DMS114 treated with DMSO at 0.1 percent for 48 hours (cell line): ENCODE measurements around the gene WDR31.
"Not testable (repeated sequence)": the region's sequence is repeated elsewhere in the genome, so short reads cannot be mapped to it uniquely, and the experiment has no call there.

Source experiments
- DNase-seq: peaks from one replicate; lab custom pipeline; 2025; ENCODE audit not compliant: unreplicated experiment; lab: John Stamatoyannopoulos, UW

The WDR31 gene

GRCh38 chr9:113298924-113299770 lies 40.9 kb downstream of the WDR31 start:
- no peak for DNase-seq

DNA sequence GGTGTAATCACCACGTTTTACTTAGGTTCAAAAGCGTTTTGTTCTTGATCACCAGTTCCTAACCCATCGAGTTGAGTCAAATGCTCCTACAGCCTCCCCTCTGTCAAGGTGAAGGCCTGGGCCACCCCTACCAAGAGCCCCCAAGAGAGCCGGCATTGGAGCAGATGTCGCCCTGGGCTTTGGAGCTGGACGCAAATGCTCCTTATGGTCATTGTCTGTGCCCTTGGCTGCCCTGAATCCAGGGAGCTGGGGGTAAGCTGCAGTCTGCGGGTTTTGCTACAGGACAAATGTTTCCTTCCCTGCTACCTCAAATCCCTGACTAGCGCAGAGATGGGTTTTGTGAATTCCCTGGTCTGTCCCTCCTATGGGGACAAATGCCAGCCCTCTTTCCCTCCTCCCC lies 41.8 kb downstream of the WDR31 start:
- no peak for DNase-seq

- no peak for DNase-seq
Observed at GRCh38 chr9:113296796-113297558, 43.1 kb downstream of the WDR31 start.

DNA sequence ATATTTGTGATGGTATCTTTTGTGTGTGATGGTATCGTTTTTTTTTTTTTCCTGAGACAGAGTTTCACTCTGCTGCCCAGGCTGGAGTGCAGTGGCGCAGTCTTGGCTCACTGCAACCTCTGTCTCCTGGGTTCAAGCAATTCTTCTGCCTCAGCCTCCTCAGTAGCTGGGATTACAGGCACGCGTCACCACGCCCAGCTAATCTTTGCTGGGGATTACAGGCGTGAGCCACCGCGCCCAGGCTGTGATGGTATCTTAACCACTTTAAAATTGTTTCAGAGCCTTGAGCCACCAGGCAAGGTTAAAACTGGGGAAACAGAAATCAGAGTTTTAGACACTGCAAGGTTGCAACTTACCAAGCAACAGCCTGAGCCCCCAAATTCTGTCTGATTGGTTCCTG lies 43.8 kb downstream of the WDR31 start:
- not testable (repeated sequence) for DNase-seq

DNA sequence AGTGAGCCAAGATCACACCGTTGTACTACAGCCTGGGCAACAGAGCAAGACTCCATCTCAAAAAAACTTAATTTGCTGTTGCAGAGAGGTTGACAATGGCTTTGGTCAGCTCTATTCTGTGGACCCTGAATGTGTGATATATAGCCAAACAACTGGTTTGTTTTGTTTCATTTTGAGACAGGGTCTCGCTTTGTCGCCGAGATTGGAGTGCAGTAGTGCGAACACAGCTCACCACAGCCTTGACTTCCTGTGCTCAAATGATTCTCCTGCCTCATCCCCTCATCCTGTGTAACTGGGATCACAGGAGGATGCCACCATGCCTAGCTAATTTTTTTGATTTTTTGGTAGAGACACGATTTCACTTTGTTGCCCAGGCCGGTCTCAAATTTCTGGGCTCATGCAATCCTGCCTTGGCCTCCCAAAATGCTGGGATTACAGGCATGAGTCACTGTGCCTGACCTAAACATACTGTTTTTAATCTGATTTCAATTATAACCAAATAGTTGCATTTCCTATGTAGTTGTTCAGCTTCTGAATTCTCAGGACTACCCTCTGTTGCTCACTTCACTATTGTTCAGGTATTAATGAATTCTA lies 46.7 kb downstream of the WDR31 start:
- DNase-seq: no peak

GRCh38 chr9:113290052-113290607 lies 49.9 kb downstream of the WDR31 start:
- DNase-seq: no peak

DNA sequence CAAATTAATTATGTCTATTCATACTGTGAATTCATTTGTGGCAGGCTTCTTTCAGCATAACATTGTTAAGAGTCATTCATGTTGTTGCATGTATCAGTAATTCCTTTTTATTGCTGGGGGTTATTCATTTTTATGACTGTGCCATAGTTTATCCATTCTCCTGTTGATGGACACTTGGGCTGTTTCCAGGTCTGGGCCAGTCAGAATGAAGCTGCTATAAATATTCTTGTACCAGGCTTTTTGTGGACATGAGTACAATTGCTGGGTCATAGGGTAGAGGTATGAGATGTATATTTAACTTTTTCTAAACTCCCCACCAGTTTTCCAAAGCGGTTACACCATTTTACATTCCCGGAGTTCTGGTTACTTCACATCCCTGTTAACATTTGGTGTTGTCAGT lies 51.0 kb downstream of the WDR31 start:
- no peak for DNase-seq

DNA sequence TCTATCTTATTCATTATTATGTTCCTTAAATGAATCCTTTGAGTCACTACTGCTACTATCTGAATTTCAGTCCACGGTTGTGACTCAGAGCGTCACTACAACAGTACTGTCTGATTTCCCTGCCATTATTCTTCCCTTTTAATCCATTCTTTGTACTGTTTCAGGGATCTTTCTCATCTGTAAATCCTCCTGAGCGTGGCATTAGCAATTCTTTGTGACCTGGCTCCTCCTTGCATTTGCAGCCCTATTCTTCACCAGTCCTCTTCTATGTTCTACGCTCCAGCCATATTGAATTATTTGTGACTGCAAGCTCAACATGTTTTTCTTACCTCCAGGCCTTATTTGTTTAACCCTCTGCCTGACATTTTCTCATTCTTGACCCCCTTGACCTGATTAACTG lies 58.7 kb downstream of the WDR31 start:
- DNase-seq: no peak

- DNase-seq: no peak
Observed at GRCh38 chr9:113278840-113279239, 61.2 kb downstream of the WDR31 start.

- peak; percentile 96 for DNase-seq
Observed at GRCh38 chr9:113275157-113276131, 64.6 kb downstream of the WDR31 start, which contains the start of the genes CDC26 and PRPF4. CDC26 (minus strand) TSS chr9:113275572; CDS start chr9:113272507, 3,065 bp downstream. PRPF4 (plus strand) TSS chr9:113275658; CDS start chr9:113275744, 86 bp downstream.

DNA sequence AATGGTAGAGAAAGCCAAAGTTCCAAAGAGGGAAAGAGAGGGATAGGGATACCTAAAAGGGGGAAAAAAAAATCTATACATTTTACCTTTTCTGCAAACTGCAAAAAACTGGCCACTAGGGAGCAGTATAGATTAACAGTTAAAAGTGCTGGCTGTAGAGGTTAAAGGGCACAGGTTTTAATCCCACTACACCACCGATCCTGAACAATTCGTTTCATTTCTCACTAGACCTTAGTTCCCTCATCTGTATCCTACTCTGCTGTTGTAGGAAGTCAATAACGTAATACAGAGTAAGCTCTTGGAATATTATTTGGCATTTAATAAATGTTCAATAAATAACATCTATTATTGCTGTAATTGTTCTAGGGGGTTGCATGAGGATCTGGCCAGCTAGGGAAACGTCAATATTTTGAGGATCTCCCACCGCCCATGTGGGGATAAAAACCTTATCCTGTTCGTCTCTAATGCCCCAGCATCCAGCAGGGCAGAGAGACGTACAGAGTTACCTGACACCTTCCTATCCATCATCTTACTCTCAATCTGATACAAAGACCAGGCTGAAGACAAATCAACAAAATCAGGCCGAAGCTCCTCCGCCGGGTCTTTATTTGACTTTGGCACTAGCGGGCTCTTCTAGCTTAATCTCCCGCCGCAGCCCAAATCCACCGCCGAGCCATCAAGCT lies 65.5 kb downstream of the WDR31 start:
- peak; percentile 32 for DNase-seq

DNA sequence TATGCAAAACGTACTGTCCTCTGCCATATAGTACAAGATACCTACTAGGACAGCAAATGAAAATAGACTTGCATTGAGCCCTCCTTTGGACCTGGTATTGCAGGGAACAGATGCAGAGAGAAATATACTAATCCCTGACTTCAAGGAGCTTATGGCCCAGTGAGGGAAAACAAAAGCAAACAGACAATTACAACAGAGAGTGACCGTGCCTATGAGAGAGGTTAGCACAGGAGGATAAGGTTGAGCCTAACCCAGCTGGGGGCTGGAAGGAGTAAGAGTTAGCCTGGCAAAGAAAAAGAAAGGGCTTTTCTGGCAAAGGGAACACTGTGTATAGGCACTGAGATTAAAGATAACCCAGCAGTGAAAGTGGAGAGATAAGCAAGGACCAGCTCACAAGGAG lies 70.2 kb downstream of the WDR31 start:
- no peak for DNase-seq

DNA sequence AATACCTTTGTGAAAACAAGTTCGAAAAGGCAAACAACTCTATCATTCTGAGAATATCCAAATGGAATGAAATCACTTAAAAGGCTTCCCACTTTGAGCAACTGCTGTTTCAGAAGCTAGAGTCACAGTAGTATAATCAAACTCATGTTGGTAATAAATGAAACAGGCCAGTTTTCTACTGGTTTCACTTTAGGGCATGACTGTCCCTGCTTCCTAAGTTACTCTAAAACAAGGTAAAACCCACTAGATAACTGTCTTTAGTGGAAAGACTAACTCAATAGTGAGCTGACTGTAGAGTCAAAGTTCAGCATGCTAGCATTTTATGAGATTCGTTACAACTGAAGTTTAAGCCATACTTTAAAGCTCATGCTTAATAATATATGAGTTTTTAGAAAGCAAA lies 70.7 kb downstream of the WDR31 start:
- DNase-seq: no peak

GRCh38 chr9:113267911-113268566 lies 72.0 kb downstream of the WDR31 start:
- DNase-seq: no peak

DNA sequence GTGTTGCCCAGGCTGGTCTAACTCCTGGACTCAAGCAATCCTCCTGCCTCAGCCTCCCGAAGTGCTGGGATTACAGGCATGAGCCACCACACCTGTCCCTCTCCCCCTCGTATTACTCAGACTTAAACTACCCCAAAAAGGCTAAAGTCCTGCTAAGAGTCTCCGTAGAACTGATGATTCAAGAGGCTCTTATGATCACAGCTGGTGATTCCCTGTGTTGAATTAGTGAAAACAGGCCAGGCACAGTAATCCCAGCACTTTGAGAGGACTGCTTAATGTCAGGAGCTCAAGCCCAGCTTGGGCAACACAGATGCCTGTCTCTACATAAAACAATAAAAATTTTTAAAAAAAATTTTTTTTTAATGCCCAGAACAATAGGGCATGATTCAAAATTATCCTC lies 73.9 kb downstream of the WDR31 start:
- no peak for DNase-seq
